HTERT RPE-1 (cell line): ENCODE results near the gene CNN2.

Source experiments
- in situ Hi-C: fragments of 300-500 bp; cut with MboI; formaldehyde crosslinking; loops from 4 replicates; pipeline ENCODE4 v1.14.3; 2020; ENCODE audit warnings: low sequenced_read_pairs

Gene CNN2

DNA sequence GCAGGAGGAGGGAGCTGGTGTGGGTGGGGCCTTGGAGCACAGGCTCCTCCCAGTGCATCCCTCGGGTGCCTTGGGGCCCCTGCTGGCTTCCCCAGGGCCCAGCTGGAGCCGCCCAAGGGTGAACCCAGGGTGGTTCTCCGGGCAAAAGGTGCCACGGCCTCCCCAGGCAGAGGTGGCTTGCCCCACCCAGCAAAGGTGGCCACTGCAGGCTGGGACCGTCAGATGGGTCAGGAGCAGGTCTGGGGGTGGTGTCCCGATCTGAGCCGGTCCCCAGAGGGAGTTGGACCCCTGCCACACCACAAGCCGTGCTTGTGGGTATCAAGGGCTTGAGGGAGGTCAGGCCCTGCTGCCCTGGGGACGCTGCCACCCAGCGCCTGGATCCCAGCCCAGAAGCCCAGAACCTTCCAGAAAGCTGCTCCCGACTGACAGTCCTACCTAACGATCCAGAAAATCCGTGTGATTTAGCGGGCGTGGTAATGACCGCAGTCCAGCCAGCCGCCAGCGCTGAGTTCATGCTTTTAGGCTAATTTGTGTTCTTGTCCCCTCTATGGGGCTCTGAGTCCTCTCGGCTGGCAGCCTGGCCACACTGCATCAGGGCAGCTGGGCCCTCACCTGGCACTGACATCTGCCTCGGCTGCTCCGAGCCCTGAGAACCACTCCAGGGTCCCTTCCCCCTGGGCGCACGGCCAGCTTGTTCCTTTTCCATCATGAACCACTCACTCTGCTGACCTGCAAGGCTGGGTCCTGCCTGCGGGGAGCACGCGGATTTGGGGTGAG lies 31.2 kb upstream of the CNN2 start:
- in situ Hi-C loops = no loop called here

DNA sequence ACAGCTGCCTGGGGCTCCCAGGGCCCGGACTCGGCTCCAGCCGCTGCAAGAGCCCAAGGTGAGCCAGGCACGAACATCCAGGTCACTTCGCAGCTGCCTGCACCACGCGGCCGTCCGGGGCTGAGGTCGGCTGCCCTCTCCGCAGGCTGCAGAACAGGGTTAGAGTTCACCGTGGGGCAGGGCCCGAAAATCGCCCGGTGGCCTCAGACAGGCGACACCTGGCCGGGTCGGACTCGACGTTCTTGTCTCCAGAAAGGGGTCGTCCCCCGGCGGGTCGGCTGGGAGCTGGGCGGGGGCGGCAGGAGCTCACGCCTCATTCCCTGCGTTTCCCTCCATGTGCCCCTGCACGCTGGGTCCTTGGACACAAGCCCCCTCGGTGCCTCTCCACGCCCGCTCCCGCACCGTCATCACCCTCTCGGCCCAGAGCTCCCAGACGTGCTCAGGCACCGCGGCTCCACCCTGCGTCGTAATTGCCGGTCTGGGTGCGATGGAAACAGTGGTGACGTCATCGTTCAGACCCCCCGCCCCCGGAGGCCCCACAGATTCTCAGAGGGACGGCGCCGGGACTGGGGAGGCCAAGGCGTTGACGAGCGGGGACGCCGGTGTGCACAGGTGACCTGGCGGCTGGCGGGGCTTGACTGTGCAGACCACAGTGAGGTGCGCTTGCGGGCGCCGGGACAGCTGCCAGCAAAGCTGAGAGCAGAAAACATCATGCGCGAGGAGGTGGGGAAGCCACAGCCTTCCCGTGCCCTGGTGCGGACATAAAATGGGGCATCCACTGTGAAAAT lies 30.2 kb upstream of the CNN2 start:
- in situ Hi-C loops = no loop called here

DNA sequence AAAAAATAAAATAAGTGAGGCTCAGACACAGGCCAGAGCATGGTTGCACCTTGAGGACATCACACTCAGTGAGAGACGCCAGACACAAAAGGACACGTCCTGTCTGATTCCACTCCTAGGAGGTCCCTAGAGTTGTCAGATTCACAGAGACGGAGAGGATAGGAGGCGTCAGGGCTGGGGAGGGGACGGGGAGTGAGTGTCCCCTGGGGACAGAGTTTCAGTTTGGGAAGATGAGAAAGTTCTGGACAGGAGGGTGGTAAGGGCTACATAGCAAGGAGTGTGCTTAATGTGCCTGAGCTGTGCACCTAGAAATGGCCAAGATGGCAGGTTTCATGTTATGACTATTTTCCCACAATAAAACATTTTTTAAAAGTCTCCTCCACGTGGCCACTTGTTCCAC lies 28.3 kb upstream of the CNN2 start:
- in situ Hi-C loops = no loop called here

DNA sequence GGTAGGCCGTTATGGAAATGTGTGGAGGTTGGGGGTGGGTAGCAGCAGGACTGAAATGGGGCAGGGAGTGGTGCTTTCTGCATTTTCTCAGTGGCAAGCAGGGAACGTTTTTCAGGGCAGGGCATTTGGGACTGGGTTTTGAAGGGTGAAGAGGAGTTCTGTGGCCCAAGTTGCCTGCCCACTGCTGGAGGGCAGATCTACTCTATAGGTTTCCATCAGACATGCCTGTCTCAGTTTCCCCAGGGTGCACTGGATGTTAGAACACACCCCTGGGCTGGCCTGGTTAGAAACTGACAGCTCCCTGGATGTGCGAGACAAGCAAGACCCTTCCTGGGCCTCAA lies 27.1 kb upstream of the CNN2 start:
- in situ Hi-C loops = no loop called here

DNA sequence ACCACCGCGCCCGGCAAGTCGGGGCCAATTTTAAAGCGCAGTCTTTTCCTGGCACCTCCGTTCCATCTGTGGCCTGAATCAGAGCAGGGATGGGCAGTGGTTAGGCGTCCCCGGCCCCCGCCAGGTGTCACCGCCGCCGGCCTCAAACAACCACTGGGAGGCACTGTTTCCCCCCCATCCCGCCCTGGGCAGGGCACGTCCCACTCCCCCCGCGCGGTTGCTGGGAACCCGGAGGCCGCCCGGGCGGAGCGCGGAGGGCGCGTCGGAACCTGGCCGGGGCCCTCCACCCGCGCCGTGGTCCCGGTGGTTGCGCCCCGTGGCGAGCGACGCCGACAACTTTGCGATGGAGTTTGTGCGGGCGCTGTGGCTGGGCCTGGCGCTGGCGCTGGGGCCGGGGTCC lies 26.3 kb upstream of the CNN2 start, which contains the start of gene GRIN3B:
Gene GRIN3B (plus strand): TSS at position 325 of the 400 bp plus-strand sequence. CDS start 19 bp downstream, at position 344.
- in situ Hi-C loops = no loop called here

DNA sequence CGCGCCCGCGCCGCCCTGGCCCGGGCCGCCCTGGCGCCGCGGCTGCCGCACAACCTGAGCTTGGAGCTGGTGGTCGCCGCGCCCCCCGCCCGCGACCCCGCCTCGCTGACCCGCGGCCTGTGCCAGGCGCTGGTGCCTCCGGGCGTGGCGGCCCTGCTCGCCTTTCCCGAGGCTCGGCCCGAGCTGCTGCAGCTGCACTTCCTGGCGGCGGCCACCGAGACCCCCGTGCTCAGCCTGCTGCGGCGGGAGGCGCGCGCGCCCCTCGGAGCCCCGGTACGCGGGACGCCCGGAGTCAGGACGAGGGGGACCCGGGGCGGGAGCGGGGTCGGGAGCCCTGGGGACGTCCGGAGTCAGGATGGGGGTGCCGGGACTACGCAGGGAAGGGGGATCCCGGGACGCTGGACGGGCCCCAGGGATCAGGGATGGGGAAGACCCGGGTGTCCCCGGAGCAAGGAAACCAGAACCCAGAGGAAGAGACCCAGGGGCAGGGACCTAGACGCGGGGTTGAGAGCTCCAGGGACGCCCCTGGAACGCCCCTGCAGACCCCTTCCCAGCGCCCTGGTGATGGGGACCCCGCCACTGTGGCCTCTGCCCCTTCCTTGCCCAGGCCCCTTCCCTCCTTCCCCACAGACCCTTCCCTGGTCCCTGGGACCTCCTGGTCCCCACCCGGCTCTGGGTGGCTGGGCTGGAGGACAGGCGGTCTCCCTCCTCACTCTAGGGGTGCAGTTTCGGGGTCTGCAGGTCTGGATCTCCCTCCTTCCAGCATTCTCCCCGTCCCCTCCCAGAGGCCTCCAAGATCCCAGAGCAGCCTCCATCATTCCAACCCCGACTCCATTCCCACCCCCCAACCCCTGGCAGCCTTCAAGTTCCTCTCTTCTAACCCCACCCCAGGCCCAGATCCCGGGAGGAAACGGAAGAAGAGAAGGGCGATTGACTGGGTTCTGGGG lies 25.5 kb upstream of the CNN2 start:
- in situ Hi-C loops = no loop called here

DNA sequence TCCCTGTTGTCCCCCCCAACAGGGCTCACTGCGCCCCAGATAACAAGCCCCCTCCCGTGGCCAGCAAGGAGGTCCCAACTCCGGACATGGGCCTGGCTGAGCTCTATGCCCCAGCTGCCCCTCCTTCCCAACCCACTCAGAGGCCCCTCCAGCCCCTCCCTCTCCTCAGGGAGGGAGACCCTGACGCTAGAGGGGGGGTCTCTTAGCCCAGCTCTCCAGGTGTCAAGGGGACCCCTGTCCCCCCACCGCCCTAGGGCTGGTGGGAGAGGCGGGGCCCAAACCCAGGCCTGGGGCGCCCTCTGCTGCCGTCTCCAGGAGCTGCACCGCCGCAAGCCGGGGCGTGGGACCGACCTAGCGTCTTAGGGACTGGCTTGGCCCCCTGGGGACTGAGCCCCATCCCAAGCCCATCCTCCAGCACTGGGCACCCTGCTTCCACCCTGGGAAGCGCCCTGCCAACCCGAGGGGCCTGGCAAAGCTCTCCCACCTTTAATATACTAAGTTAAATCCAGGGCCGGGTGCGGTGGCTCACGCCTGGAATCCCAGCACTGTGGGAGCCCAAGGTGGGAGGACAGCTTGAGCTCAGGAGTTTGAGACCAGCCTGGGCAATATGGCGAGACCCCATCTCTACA lies 24.8 kb upstream of the CNN2 start:
- in situ Hi-C loops = no loop called here

DNA sequence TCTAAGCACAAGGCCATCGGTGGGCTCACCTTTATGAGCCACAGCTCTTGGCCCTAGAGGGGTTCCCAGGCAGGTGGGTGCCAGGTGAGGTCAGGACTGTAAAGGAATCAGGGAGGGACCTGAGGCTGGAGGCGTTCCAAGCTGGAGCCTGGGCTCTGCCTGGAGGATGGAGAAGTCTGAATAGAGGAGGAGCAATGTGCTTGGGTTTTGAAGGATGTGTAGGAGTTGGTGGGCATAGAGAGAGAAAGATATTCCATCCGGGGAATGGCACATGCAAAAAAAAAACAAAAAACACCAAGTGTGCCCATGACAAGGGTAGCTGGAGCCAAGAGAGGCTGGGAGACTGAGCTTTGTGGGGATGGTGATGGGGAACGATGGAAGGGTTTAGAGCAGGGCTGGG lies 23.8 kb upstream of the CNN2 start:
- in situ Hi-C loops = no loop called here

DNA sequence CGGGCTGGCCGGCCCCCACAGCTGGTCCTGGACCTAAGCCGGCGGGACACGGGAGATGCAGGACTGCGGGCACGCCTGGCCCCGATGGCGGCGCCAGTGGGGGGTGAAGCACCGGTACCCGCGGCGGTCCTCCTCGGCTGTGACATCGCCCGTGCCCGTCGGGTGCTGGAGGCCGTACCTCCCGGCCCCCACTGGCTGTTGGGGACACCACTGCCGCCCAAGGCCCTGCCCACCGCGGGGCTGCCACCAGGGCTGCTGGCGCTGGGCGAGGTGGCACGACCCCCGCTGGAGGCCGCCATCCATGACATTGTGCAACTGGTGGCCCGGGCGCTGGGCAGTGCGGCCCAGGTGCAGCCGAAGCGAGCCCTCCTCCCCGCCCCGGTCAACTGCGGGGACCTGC lies 23.1 kb upstream of the CNN2 start:
- in situ Hi-C loops = no loop called here

DNA sequence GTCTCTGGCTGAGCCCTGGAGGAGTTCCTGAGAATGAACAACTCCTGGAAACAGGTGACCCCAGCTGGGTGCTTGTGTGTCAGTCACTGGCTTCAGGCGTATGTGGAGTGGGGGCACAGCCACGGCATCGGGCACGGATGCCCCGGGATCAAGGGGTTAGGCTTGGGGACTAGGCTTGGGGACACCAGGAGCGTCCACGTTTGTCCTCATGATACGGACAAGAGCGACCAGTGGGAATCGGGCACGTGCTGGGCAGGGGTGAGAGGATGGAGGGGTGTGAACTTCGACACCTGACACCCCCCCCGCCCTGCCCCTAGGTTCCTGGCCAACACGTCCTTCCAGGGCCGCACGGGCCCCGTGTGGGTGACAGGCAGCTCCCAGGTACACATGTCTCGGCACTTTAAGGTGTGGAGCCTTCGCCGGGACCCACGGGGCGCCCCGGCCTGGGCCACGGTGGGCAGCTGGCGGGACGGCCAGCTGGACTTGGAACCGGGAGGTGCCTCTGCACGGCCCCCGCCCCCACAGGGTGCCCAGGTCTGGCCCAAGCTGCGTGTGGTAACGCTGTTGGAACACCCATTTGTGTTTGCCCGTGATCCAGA lies 22.1 kb upstream of the CNN2 start:
- in situ Hi-C loops = no loop called here

DNA sequence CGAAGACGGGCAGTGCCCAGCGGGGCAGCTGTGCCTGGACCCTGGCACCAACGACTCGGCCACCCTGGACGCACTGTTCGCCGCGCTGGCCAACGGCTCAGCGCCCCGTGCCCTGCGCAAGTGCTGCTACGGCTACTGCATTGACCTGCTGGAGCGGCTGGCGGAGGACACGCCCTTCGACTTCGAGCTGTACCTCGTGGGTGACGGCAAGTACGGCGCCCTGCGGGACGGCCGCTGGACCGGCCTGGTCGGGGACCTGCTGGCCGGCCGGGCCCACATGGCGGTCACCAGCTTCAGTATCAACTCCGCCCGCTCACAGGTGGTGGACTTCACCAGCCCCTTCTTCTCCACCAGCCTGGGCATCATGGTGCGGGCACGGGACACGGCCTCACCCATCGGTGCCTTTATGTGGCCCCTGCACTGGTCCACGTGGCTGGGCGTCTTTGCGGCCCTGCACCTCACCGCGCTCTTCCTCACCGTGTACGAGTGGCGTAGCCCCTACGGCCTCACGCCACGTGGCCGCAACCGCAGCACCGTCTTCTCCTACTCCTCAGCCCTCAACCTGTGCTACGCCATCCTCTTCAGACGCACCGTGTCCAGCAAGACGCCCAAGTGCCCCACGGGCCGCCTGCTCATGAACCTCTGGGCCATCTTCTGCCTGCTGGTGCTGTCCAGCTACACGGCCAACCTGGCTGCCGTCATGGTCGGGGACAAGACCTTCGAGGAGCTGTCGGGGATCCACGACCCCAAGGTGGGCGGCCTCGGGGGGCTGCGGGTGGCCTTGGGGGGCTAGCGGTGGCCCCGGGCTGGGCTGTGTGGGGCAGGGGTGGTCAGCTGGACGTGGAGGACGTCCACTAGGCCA lies 21.4 kb upstream of the CNN2 start:
- in situ Hi-C loops = no loop called here

DNA sequence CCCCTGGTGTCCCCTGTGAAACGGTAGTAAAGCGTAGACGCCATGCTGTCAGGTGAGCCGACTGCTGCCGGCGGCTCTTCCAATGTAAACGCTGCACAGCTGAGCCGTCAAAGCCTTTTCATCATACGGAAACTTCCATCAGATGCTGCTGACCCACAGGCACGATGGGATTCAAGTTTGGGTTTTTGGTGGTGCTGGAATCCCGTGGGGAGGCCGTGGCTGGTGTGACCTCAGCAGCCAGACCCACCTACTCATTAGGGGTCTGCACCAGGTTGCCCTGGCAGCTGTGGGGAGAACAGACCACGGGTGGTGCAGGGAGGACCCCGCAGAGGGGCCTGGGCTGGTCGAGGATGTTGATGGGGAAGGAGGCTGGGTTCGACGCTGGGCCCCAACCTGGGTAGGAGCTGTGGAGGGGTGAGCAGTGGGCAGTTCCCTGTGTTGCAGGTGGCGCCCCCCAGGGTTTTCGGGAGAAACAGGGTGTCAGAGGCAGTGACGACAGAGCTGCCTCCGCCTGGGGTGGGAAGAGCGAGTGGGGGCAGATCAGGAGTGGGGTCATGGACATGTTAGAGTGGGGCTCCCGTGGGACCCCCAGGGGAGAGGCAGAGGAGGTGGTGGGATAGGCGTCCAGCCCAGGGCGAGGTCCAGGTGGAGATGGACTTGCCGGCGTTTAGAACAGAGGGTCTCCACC lies 19.6 kb upstream of the CNN2 start:
- in situ Hi-C loops = no loop called here

DNA sequence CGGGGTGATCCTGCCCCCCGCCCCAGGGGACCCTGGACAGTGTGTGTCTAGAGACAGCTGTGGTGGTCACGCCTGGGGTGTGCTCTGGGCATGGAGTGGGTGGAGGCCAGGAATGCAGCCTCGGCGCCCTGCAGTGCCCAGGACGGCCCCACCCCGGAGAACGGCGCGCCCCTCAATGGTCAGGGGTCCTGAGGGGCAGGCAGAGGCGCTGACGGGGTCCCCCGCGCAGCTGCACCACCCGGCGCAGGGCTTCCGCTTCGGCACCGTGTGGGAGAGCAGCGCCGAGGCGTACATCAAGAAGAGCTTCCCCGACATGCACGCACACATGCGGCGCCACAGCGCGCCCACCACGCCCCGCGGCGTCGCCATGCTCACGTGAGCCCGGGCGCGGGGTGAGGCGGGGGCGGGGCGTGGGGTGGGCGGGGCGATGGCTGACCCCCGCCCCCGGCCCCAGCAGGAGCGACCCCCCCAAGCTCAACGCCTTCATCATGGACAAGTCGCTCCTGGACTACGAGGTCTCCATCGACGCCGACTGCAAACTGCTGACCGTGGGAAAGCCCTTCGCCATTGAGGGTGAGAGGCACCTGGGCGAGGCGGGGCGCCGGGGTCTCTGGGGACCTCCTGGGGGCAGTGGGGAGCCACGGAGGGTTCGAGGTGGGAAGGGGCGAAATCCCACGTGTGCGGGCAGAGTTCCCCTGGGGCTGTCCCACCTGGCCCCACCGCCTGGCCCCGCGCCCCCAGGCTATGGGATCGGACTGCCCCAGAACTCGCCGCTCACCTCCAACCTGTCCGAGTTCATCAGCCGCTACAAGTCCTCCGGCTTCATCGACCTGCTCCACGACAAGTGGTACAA lies 18.8 kb upstream of the CNN2 start:
- in situ Hi-C loops = no loop called here

DNA sequence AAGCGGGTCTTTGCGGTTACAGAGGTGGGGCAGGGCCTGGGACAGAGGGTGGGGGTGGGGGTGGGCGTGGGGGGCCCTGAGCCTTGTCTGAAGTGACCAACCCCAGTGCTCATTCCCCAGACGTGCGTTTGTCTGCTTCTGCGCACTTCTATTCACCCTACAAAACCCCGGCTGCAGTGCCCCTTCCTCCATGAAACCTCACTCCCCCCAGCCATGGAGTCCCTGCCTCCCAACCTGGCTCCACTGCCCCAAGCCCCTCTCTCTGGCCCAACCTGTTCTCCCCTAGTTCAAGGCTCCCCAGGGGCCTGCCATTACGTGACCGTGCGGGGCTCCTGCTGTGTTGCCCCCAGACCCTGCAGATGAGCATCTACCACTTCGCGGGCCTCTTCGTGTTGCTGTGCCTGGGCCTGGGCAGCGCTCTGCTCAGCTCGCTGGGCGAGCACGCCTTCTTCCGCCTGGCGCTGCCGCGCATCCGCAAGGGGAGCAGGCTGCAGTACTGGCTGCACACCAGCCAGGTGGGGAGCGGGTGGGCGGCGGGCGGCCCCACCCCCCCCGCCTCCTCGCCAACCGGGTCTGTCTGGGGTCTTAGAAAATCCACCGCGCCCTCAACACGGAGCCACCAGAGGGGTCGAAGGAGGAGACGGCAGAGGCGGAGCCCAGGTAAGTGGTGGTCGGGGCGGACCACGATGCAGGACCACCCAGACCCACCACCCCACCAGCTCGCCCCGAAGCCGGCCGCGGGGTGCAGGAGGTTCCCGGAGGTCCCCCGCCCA lies 18.0 kb upstream of the CNN2 start:
- in situ Hi-C loops = no loop called here

DNA sequence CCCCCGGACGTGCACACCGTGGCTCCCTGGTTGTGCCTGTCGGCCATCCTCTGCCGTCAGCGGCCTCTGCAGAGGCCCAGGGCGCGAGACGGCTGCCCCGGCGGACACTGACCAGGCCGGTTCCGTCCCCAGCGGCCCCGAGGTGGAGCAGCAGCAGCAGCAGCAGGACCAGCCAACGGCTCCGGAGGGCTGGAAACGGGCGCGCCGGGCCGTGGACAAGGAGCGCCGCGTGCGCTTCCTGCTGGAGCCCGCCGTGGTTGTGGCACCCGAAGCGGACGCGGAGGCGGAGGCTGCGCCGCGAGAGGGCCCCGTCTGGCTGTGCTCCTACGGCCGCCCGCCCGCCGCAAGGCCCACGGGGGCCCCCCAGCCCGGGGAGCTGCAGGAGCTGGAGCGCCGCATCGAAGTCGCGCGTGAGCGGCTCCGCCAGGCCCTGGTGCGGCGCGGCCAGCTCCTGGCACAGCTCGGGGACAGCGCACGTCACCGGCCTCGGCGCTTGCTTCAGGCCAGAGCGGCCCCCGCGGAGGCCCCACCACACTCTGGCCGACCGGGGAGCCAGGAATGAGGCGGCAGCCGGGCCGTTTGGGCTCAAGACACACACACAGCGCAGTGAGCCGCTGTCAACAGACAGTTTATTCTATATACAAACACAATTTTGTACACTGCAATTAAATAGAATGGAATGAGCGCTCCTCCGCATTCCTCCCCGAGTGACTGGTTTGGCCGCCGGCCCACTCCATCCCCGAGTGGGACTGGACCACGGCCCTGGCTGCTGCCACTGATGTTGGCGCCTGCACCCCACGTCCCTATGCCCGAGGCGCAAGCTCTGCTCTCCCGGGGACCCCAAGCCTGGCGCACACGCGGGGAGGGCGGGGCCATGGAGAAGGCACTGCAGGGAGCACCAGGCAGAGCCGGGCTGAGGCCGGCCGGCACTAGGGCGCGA lies 17.1 kb upstream of the CNN2 start:
- in situ Hi-C loops = no loop called here

DNA sequence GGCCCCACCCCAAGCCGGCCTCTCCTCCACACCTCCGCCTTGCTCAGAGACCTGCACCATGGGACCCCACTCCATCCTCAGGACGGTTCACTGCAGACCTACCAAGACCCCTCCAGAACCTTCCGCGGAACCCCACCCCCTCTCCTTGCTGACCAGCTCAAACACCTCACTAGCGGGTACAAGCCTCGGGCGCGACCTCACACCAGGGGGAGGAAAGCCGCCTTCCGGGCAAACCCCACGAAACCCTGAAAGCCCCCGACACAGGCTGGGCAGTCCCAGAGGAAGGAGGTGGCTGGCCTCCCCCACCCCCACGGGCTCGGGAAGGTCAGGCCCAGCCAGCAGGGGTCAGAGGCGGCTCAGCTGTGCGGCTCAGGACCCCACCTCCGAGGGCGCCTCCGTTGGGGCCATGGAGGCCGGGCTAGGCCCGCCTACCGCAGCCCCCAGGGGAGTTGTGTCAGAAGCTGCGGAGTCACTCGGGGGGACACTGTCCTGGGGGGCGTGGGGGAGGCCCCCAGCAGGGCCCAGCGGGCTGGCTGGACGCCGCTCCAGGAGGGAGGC lies 16.3 kb upstream of the CNN2 start:
- in situ Hi-C loops = no loop called here
